Measurements from ENCODE around the gene KLHL7.
"Not testable (repeated sequence)": the region's sequence is repeated elsewhere in the genome, so short reads cannot be mapped to it uniquely, and the experiment has no call there.

The KLHL7 gene

DNA sequence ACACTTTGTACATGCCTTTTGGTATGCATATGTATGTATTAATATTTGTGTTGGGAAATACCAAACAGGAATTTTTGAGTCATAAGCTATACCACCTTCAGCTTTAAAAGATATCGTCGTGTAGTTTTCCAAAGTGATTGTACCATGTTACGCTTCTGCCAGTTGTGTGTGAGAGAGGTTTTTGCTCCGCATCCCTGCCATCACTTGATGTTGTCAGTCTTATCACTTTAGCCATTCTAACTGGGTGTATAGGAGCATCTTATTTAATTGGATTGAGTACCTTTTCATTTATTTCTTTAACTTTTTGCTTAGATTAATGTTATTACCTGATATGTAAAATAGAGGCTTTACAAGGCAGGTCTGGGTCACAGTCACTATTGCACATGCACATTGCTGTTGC is 3.4 kb downstream of the KLHL7 start:
- no peak for DNase-seq (ENCODE audit: low read depth in 2 of 2)

DNA sequence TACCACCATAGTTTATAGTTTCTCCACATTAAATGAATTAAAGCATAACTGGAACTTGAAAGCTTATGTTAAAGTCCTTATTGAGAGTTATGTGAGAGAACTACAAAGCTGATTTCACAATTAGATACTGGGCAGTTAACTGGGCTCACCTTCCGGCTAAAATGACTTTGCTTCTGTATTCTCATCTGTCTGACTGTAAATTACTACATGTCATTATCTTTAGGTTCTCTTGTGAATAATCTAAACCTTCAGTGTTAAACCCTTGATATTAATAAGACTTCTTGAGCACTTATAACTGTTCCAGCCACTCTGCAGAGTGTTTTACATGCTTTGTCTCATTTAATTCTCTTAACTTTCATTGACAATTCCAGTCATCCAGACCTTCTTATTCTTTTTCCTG is 3.9 kb downstream of the KLHL7 start:
- no peak for DNase-seq (ENCODE audit: low read depth in 2 of 2)

DNA sequence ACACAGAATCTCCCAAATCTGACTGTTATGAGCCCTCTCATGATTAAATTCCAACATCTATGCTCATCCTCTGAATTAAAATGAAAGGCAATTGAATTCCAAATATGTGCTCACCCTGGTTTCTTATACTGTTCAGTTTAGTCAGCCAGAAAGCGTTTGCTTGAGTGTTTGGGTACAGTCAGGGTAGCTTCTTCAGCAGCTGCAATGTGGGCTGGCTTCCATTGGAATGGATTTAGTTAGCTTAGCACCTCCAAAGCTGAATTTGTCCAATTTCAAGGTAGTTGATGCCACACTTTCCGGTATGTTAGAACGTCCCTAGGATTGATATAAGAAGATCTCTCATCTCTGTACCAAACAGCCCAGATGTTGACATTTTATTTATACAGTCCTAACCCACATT is 9.3 kb downstream of the KLHL7 start:
- DNase-seq (ENCODE audit: low read depth in 2 of 2): no peak

DNA sequence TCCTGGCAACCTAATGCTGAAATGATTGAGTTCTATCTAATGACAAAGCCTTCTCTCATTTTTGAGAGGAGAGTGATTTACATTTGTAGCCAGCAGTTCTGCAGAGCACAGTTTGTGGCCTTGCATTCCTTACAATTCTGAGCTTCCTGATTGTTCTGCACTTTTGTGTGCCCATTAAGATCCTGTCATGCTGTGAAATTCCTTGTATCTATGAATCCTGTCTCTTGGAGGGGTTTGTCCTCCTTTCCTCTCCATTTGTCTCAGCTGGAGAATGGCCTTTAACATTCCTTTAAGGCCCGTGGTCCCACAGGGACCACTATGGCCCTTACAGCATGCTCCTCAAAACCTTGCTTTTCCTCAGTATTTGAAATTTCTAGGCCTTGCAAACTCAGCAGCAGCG is 10.4 kb downstream of the KLHL7 start:
- no peak for DNase-seq (ENCODE audit: low read depth in 2 of 2)

DNA sequence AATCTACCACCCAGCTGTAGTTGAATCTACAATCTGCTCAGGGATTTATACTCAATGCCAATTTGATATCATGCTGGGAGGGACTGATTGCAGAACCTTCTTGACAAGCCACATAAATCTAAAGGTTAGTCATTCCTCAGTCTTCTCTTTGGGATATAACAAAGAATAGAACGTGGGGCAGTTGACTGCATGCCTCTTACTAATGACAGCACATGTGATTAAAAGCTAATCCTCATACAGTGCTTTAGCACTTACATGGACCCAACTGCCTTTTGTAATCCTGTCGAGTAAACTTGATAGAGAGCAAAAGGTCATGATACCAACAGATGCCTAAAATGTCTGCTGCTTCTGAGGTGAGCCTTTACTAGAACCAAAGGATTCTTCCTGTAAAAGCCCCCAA is 12.3 kb downstream of the KLHL7 start:
- DNase-seq (ENCODE audit: low read depth in 2 of 2): no peak

DNA sequence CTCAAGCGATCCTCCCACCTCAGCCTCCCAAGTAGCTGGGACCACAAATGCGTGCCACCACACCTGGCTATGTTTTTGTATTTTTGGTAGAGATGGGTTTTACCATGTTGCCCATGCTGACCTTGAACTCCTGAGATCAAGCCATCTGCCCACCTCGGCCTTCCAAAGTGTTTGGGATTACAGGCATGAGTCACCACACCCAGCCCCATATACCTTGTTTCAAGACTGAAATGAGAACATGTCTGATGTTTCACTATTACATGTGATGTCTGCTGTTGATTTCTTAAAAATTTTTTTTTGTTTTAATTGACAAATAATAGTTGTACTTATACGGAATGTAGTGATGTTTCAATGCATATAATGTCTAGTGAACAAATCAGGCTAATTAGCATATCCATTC is 14.5 kb downstream of the KLHL7 start:
- DNase-seq (ENCODE audit: low read depth in 2 of 2): no peak

DNA sequence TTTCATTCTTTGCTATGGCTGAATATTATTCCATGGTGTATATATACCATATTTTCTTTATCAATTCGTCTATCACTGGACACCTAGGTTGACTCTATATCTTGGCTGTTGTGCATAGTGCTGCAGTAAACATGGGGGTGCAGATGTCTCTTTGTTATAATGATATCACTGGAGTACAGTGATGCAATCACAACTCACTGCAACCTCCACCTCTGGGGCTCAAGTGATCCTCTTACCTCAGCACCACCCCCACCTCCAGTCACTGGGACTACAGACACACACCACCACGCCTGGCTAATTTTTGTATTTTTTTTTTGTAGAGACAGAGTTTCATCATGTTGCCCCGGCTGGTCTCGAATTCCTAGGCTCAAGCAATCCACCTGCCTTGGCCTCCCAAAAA is 15.6 kb downstream of the KLHL7 start:
- no peak for DNase-seq (ENCODE audit: low read depth in 2 of 2)

GRCh38 chr7:23123007-23123406 is 17.4 kb downstream of the KLHL7 start:
- no peak for DNase-seq (ENCODE audit: low read depth in 2 of 2)

GRCh38 chr7:23123465-23123864 is 17.9 kb downstream of the KLHL7 start:
- DNase-seq (ENCODE audit: low read depth in 2 of 2): no peak

DNA sequence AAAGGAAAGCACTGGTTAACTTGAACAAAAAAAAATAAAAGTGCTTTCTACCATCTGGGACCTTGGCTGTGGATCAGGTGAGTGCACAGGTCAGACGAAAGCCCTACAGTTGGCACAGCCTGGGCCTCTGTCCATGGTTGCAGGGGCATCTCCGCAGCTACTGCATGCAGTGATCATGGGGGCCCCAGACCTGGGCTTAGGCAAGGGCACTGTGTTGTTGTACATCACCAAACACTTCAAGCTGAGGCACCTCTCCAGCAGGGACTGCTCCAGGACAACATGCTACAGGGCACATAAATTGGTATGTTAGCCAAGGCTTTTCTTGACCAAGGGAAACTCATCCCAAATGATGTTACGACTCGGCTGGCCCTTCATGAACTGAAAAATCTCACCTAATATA is 23.5 kb downstream of the KLHL7 start:
- no peak for DNase-seq (ENCODE audit: low read depth in 2 of 2)

GRCh38 chr7:23131799-23132198 is 26.2 kb downstream of the KLHL7 start:
- DNase-seq (ENCODE audit: low read depth in 2 of 2): not testable (repeated sequence)

DNA sequence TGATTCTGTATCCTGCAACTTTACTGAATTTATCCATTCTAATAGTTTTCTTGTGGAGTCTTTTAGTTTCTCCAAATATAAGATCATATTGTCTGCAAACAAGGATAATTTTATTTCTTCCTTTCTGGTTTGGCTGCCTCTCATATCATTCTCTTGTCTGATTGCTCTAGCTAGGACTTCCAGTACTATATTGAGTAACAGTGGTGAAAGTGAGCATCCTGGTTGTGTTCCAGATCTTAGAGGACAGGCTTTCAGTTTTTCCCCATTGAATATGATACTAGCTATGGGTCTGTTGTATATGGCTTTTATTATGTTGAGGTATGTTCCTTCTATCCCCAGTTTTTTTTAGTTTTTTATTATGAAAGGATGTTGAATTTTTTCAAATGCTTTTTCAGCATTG is 28.2 kb downstream of the KLHL7 start:
- DNase-seq (ENCODE audit: low read depth in 2 of 2): no peak

DNA sequence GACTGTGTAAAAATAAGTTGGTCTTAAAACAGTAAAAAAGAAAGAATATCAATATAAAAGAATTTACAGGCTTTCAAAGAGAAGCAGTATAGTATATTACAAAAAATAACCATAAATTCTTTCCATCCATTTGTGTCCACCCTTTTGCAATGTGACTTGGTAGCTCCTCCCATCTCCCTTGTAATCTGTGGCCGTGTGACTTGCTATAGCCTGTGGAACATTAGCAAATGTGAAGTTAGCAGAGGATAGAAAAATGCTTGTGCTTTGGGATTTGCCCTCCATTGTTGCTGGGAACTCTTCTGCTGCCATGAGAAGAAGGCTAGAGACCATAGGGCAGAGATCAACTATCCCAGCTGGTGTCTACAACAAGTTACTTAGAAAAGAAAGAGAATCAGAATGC is 30.2 kb downstream of the KLHL7 start:
- no peak for DNase-seq (ENCODE audit: low read depth in 2 of 2)

DNA sequence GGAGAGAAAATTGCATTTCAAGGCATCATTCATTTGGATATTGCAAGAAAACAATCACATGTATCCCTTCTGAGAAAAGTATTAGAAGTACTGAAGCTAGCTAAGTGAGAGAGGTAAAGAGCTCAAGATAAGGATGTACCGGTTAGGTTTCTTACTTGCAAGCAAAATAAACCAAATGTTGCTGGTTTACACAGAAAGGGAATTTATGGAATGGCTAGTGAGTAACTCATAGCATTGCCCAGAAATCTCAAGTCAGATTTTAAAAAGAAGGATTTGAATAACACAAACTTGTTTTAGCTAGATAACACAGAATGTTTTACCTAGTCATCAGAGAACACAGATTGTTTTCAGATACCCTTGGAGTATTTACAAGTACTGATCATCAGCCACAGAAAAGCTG is 30.6 kb downstream of the KLHL7 start:
- no peak for DNase-seq (ENCODE audit: low read depth in 2 of 2)

DNA sequence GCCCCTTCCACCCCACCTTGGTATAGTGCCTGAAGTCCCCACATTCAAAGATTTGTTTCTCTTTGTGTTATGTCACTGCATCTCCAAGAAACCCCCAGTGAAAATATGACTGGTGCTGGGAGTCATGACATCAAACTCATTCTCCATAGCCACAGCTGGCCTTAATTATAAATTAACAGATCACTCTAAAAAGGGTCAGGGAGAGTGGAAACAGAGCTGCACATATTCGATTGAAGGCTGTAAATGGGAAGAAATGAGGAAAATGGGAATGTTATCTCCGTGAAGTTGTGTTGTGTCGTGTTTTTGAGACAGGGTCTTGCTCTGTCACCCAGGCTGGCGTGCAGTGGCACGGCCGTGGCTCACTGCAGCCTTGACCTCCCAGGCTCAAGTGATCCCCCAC is 52.1 kb downstream of the KLHL7 start:
- DNase-seq (ENCODE audit: low read depth in 2 of 2): no peak

DNA sequence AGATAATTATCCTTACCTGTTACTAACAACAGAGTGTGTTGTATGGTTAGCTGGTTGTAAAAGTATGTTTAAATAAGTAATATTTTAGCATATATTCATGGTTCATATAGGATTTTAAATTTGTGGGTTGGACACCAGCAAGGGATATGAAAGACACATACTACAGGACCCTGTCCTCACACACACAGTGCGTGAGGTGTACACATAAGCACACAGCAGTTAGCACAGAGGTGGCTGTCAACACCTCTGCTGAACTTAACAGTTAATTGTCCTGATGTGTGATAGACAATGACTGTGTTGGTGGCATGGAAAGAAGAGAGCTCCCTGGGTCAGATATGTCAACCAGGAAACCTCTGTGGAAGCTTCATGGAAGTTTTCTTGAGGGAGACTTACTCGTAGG is 53.0 kb downstream of the KLHL7 start:
- DNase-seq (ENCODE audit: low read depth in 2 of 2): no peak

DNA sequence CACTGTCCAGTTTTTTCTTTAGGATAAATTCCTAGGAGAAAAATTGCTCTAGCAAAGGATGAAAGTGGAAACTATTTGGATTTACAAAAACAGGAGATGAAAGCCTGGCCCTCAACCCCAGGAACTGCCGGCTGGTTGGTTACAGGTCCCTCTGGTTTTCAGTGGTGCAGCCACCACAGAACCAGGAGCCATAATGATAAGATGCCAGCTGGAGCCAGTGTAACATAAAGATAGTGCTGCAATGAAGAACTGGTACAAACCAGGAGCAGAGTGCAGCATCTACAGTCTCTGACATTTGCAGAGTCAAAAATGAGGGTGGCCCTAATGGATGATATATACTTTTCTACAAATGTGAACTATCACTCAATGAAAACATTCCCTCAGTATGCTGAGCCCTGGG is 55.9 kb downstream of the KLHL7 start:
- no peak for DNase-seq (ENCODE audit: low read depth in 2 of 2)

- no peak for DNase-seq (ENCODE audit: low read depth in 2 of 2)
Observed at GRCh38 chr7:23164846-23165245, 59.3 kb downstream of the KLHL7 start.

DNA sequence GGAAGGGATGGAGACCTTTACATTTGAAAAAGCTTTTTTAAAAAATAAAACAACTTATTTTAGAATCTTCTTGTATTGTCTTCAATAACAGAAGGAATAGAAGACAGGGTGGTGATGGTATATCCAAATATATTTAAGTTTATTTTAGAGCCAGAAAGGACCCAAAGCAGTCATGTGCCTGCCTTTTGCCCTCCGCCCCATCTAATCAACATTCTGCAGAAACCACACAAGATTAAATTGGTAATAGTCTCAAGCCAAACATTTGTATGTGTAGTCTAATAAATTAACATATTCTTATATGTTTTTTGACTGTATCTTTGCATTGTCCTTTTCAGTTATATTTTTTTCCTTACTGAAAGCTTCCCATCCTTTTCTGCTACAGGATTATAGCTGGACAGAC is 59.7 kb downstream of the KLHL7 start:
- no peak for DNase-seq (ENCODE audit: low read depth in 2 of 2)

GRCh38 chr7:23167691-23168090 is 62.1 kb downstream of the KLHL7 start:
- DNase-seq (ENCODE audit: low read depth in 2 of 2): no peak

DNA sequence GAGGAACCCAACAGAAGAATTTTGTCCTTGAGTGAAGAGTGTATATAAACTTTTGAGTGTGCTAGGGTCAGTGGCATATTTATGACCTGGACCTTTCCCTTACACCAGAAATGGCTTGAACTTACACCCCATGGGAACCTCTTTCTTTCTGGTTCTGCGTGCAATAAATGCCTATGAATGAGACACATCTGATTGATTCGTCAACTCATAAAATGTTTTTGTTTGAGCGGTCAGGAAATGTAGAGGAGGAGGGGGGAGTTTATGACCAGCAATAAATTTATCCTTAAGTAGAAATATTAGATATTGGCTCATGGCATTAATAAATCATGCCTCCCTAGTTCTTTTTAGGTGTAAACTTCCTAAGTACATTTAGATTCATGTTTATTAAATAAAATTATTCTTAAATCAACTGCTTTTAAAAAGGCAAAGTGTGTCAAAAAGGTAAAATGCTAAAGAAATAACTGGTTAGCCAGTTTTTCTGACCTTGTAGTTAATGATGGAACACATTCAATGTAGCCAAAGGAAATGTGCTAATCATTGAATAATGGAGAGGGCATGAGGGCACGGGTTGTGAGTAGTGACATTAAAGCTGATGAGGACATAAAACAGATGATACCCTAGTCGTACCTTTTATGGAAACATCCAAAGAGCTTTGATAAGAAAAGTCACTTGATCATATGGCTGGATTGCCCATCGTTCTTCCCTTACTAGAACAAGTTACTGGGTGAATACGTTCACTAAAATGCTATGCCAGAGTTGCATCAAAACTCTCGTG is 62.7 kb downstream of the KLHL7 start:
- no peak for DNase-seq (ENCODE audit: low read depth in 2 of 2)

DNA sequence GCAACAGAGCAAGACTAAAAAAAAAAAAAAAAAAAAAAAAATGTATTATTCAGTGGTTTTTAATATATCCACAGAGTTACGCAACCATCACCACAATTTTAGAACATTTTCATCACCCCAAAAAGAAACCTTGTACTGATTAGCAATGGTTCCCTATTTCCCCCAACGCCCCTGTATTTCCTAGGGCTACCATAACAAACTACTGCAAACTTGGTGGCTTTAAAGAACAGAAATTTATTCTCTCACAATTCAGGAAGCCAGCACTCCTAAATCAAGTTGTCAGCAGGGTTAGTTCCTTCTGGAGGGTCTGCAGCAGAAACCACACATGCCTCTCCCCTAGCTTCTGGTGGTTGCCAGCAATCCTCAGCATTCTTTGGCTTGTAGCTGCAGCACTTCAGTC is 70.4 kb downstream of the KLHL7 start:
- DNase-seq (ENCODE audit: low read depth in 2 of 2): no peak

DNA sequence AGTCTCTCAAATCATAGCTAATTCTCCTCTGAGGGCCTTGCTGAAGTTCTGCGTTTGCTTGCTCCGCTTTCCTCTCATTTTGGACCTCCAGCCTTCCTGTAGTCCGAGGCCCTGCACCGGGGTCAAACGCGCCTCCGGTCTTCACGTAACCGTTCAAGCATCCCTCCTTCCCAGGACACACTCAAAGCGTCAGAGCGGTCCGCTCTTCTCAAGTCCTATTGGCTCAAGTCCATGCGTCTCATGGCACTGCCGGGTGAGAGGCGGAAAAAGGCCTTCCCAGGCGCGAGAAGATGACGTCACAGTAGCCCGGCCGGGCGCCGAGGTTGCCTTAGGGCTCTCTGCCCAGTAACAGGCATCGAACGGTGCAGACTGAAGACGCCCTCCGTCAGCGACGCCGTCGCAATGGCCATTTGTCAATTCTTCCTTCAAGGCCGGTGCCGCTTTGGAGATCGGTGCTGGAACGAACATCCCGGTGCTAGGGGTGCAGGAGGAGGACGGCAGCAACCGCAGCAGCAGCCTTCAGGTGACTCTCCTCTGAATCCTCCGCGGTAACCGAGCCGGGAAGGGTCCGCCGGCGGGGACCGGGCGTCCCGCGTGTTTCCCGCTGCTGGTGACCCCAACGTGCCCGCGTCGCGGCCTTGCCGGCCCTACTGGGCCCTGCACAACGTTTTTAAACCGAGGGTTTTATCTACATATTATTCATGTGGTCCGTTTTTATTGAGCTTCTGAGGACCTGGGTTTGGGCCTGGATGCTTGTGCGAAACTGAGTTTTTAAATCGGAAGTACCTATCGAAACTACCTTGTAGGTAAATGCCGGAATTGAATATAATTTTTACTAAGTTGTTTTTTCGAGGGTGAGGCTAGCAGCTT is 76.3 kb downstream of the KLHL7 start, which contains the start of gene NUP42:
Gene NUP42, plus strand, starts transcription at position 365 of the 870 bp plus-strand sequence. Its CDS starts 38 bp downstream, at position 403.
- peak; percentile 82 to 87 for DNase-seq (ENCODE audit: low read depth in 2 of 2)

All from stimulated activated CD4-positive, alpha-beta T cell treated with anti-CD3 and anti-CD28 coated beads, Interleukin-1b, Interleukin-23, amount 100 ng/mL, for 1 hour (primary cell).